CD4-positive, alpha-beta memory T cell (primary cell): ENCODE data around the gene SARS1. TPM values are rescaled to one million over a fixed set of nuclear protein-coding genes. Genes with fewer than 3 reads are reported as not detected.

ENCODE experiments used
- CTCF ChIA-PET: fragments of 350-600 bp; sonication (Branson Sonifier 250); formaldehyde crosslinking; loops from one replicate; lab custom pipeline; 2021; ENCODE audit warnings: inconsistent platforms; ENCODE audit not compliant: partially characterized antibody; lab: Charles Lee
- POLR2A ChIA-PET: fragments of 350-600 bp; sonication (Branson Sonifier 250); formaldehyde crosslinking; loops from one replicate; lab custom pipeline; 2021; ENCODE audit not compliant: partially characterized antibody; lab: Charles Lee
- DNase-seq, 5 donors: peaks; one replicate each; pipeline versions ENCODE4 v3.0.0 to v3.0.0-alpha.2; 2020 to 2022; ENCODE audit warnings: mixed read lengths in 1 of 5
- H3K27ac ChIP-seq: one replicate; pipeline ENCODE4 v1.7.0; 2013; ENCODE audit warnings: low read depth, low read length
- H3K27me3 ChIP-seq: 2 replicates; pipeline ENCODE4 v1.7.0; 2013; ENCODE audit warnings: mild to moderate bottlenecking, low read length, moderate library complexity; ENCODE audit not compliant: insufficient read depth
- H3K36me3 ChIP-seq: 2 replicates; pipeline ENCODE4 v1.7.0; 2013; ENCODE audit warnings: mild to moderate bottlenecking, low read length, moderate library complexity; ENCODE audit not compliant: insufficient read depth
- H3K4me1 ChIP-seq: 2 replicates; pipeline ENCODE4 v1.7.0; 2013; ENCODE audit warnings: mild to moderate bottlenecking, low read length, moderate library complexity; ENCODE audit not compliant: insufficient read depth
- H3K4me3 ChIP-seq, 2 donors: one replicate each; pipeline ENCODE4 v1.7.0; 2013; ENCODE audit warnings: low read length in 2 of 2, mild to moderate bottlenecking in 1 of 2
- H3K9me3 ChIP-seq, 2 donors: one replicate each; pipeline ENCODE4 v1.7.0; 2013; ENCODE audit warnings: low read length in 2 of 2, control low read depth in 1 of 2; ENCODE audit not compliant: control insufficient read depth in 1 of 2
- H3K27ac Mint-ChIP-seq, 7 donors: one replicate each; pipeline ENCODE4 v1.8.0; 2020 to 2021; ENCODE audit warnings: mixed read lengths in 7 of 7, mild to moderate bottlenecking in 6 of 7, inconsistent platforms in 3 of 7, moderate library complexity in 3 of 7
- H3K27me3 Mint-ChIP-seq, 2 donors: one replicate each; pipeline ENCODE4 v1.8.0; 2020 to 2021; ENCODE audit warnings: mixed read lengths in 2 of 2
- H3K36me3 Mint-ChIP-seq, 2 donors: one replicate each; pipeline ENCODE4 v1.8.0; 2020 to 2021; ENCODE audit warnings: mixed read lengths in 2 of 2, inconsistent platforms in 1 of 2, mild to moderate bottlenecking in 1 of 2
- H3K4me1 Mint-ChIP-seq, 4 donors: one replicate each; pipeline ENCODE4 v1.8.0; 2020 to 2021; ENCODE audit warnings: mixed read lengths in 4 of 4, mild to moderate bottlenecking in 1 of 4
- H3K4me3 Mint-ChIP-seq, 8 donors: one replicate each; pipeline ENCODE4 v1.8.0; 2020 to 2021; ENCODE audit warnings: mixed read lengths in 8 of 8, mild to moderate bottlenecking in 7 of 8, moderate library complexity in 6 of 8, inconsistent platforms in 3 of 8
- H3K9me3 Mint-ChIP-seq, 8 donors: one replicate each; pipeline ENCODE4 v1.8.0; 2020 to 2021; ENCODE audit warnings: mixed read lengths in 8 of 8, mild to moderate bottlenecking in 5 of 8, inconsistent platforms in 3 of 8, moderate library complexity in 1 of 8
- intact Hi-C: fragments of 100-400 bp; cut with micrococcal nuclease; formaldehyde crosslinking; loops from one replicate; pipeline ENCODE4 v1.15.1; 2023
- polyA plus RNA-seq, 2 donors: library from polyadenylated mRNA; unstranded; fragments of 300-500 nt; fragmentation: Illumina TruSeq; gene quantifications; one replicate each; pipeline ENCODE4 v1.2.3, GENCODE V29; 2021
- total RNA-seq, 2 experiments: library from RNA; stranded (reverse); gene quantifications; one replicate each; pipeline ENCODE4 v1.2.3, GENCODE V29; 2021

Gene SARS1
- total and polyA plus RNA-seq, 4 experiments from 2014 or later = 153 to 199 (median 184) TPM

- H3K27ac ChIP-seq = no peak overlapping the region
- peak in 1 of 5 donors; percentile 30 for DNase-seq
- ChIA-PET CTCF (interaction anchor here (0.6 to 2.1 kb wide), 5 partner anchors 11 to 279 kb away, joined by 3 to 6 read pairs (median 5); no protein-coding TSS in a partner anchor), POLR2A (interaction anchor here (0.8 to 1.4 kb wide), 2 partner anchors 13 to 231 kb away, joined by 3 to 5 read pairs; partner anchors contain the start of gene ATXN7L2)
- Mint-ChIP-seq H3K4me3 (peak overlapping the region in 1 of 8 donors; percentile 13), H3K27me3 (peaks cover 1 to 5% of the 10 kb centered on the region in 2 donors), H3K4me1 (peaks cover 8 to 18% (median 13%) of the 10 kb centered on the region in 4 donors), H3K36me3 (no peaks in the 10 kb centered on the region), H3K9me3 (peaks cover 0 to 2% (median 0%) of the 10 kb centered on the region in 8 donors), H3K27ac (no peak overlapping the region)
- intact Hi-C loops = no loop called here
- H3K4me3 ChIP-seq = no peak overlapping the region
- no peaks in the 10 kb centered on the region for H3K36me3 ChIP-seq
- H3K27me3 ChIP-seq = no peaks in the 10 kb centered on the region
- H3K9me3 ChIP-seq = no peaks in the 10 kb centered on the region
- peaks cover 22% of the 10 kb centered on the region for H3K4me1 ChIP-seq
Observed at GRCh38 chr1:109252893-109253802, 39.4 kb downstream of the SARS1 start.

DNA sequence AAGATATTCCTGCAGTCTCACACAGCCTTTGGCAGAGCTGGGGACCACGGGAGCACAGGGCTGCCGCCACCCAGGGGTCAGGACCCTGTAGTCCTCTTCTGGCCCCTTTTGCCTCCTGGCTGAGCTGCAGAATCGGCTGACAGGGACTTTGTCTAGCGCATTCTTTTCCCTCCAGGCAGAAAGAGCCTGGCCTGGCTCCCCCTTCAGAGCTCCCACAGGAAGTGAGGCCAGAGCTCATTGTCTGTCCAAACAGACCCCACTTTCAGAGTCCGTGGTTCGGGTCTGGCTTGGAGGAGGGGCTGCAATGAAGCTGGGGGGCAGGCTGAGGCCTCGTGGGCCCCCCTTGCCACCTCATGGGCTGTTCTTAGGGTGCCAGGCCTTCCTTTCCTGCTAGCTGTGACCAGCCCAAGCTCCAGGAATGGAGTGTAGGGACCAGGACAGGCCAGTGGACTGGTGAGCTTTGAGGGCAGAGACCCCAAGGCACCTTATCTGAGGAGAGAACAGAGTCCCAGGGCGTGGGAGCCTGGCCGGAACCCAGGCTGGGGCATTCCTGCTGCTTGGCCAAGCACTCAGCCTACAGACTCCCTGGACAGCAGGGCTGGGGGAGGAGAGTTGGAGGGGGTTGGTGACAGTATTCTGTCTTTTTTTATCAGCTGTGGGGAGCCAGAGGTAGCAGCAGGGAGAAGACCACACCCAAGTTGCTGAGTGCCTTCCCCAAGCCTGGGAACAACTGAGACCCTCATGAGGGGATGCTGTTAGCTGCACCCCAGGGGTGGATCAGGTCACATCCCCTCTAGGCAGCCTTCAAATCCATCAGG, 40.3 kb downstream of the SARS1 start:
- Mint-ChIP-seq H3K27ac (peak overlapping the region in 1 of 7 donors; percentile 61), H3K27me3 (peaks cover under 1 to 5% of the 10 kb centered on the region in 2 donors), H3K4me3 (no peak overlapping the region), H3K36me3 (no peaks in the 10 kb centered on the region), H3K9me3 (peaks cover 0 to 2% (median 0%) of the 10 kb centered on the region in 8 donors), H3K4me1 (peaks cover 7 to 16% (median 12%) of the 10 kb centered on the region in 4 donors)
- Histone ChIP-seq H3K27ac (no peak overlapping the region), H3K27me3 (no peaks in the 10 kb centered on the region), H3K36me3 (no peaks in the 10 kb centered on the region), H3K4me3 (no peak overlapping the region), H3K9me3 (no peaks in the 10 kb centered on the region), H3K4me1 (peaks cover 17% of the 10 kb centered on the region)
- ChIA-PET CTCF (interaction anchor here (0.6 to 2.1 kb wide), 4 partner anchors 10 to 278 kb away, joined by 3 to 6 read pairs (median 4); no protein-coding TSS in a partner anchor), POLR2A (interaction anchor here (0.8 to 1.4 kb wide), 2 partner anchors 14 to 230 kb away, joined by 3 to 5 read pairs; partner anchors contain the start of gene ATXN7L2)
- DNase-seq = no peak
- intact Hi-C loops = no loop called here

GRCh38 chr1:109254621-109255096, 40.9 kb downstream of the SARS1 start:
- ChIA-PET CTCF (interaction anchor here (1.3 to 2.1 kb wide), 3 partner anchors 9 to 278 kb away, joined by 4 to 6 read pairs (median 5); no protein-coding TSS in a partner anchor), POLR2A (interaction anchor here (1.4 kb wide), 1 partner anchor 15 kb away, joined by 5 read pairs; no protein-coding TSS in a partner anchor)
- H3K27ac Mint-ChIP-seq = peak overlapping the region in 1 of 7 donors; percentile 61
- H3K27me3 Mint-ChIP-seq = peaks cover 0 to 2% of the 10 kb centered on the region in 2 donors
- H3K36me3 Mint-ChIP-seq = no peaks in the 10 kb centered on the region
- H3K9me3 Mint-ChIP-seq = peaks cover 0 to 2% (median 0%) of the 10 kb centered on the region in 8 donors
- Histone ChIP-seq H3K27me3 (no peaks in the 10 kb centered on the region), H3K9me3 (no peaks in the 10 kb centered on the region), H3K27ac (no peak overlapping the region), H3K4me1 (peaks cover 14% of the 10 kb centered on the region), H3K4me3 (no peak overlapping the region), H3K36me3 (no peaks in the 10 kb centered on the region)
- no peak overlapping the region for H3K4me3 Mint-ChIP-seq
- DNase-seq = no peak
- H3K4me1 Mint-ChIP-seq = peaks cover 4 to 13% (median 9%) of the 10 kb centered on the region in 4 donors
- intact Hi-C loops = no loop called here

DNA sequence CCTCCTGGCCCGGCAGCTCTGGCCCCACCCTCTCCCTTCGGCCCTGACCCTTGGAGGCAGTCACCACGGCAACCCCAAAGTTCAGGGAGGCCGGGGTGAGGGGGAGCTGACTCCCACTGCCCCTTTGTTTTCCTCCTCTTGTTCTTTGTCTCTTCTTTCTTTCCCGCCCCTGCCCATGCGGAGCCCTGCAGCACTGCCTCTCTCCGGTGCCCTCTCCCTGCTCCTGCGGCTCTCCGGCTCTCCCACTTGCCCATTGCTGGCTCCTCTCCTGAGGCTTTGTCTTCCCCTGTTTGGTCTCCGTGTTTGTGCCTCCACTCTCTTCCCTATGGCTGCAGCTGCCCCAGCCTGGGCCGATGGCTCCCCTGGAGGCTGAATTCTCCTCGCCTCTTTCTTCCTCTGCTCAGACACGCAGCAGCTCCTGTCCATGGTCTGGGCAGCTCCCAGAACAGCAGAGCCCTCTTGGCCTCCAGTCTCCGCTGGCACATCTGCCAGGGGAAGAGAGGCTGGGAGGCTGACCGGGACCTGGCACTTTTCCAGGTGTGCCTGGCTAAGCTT, 41.5 kb downstream of the SARS1 start:
- peaks cover 0 to 3% (median 0%) of the 10 kb centered on the region in 8 donors for H3K9me3 Mint-ChIP-seq
- no peak overlapping the region for H3K4me3 Mint-ChIP-seq
- H3K27me3 ChIP-seq = no peaks in the 10 kb centered on the region
- no peaks in the 10 kb centered on the region for H3K36me3 ChIP-seq
- H3K27ac ChIP-seq = no peak overlapping the region
- H3K4me1 Mint-ChIP-seq = peaks cover 4 to 13% (median 9%) of the 10 kb centered on the region in 4 donors
- no peak overlapping the region for H3K27ac Mint-ChIP-seq
- peaks cover 12% of the 10 kb centered on the region for H3K4me1 ChIP-seq
- no peak for DNase-seq
- POLR2A ChIA-PET = no interaction called here
- no peak overlapping the region for H3K4me3 ChIP-seq
- H3K36me3 Mint-ChIP-seq = no peaks in the 10 kb centered on the region
- CTCF ChIA-PET = interaction anchor here (2.1 kb wide), 1 partner anchor 9 kb away, joined by 6 read pairs; no protein-coding TSS in a partner anchor
- intact Hi-C loops = no loop called here
- H3K9me3 ChIP-seq = no peaks in the 10 kb centered on the region
- peaks cover 0 to 2% of the 10 kb centered on the region in 2 donors for H3K27me3 Mint-ChIP-seq

- no peaks in the 10 kb centered on the region for H3K27me3 ChIP-seq
- Mint-ChIP-seq H3K27me3 (peaks cover 0 to 2% of the 10 kb centered on the region in 2 donors), H3K9me3 (peaks cover 0 to 3% (median 0%) of the 10 kb centered on the region in 8 donors), H3K4me1 (peaks cover 3 to 13% (median 9%) of the 10 kb centered on the region in 4 donors), H3K27ac (peak overlapping the region in 1 of 7 donors; percentile 20), H3K4me3 (no peak overlapping the region), H3K36me3 (no peaks in the 10 kb centered on the region)
- H3K4me3 ChIP-seq = no peak overlapping the region
- no peak overlapping the region for H3K27ac ChIP-seq
- intact Hi-C loops = no loop called here
- H3K36me3 ChIP-seq = no peaks in the 10 kb centered on the region
- POLR2A ChIA-PET = no interaction called here
- CTCF ChIA-PET = no interaction called here
- peaks cover 7% of the 10 kb centered on the region for H3K4me1 ChIP-seq
- no peak for DNase-seq
- no peaks in the 10 kb centered on the region for H3K9me3 ChIP-seq
Observed at GRCh38 chr1:109255678-109256077, 42.0 kb downstream of the SARS1 start.

- Mint-ChIP-seq H3K27ac (peak overlapping the region in 1 of 7 donors; percentile 59), H3K4me3 (no peak overlapping the region), H3K36me3 (no peaks in the 10 kb centered on the region), H3K4me1 (peaks cover 2 to 13% (median 9%) of the 10 kb centered on the region in 4 donors), H3K9me3 (peaks cover 0 to 3% (median 0%) of the 10 kb centered on the region in 8 donors), H3K27me3 (no peaks in the 10 kb centered on the region)
- CTCF ChIA-PET = interaction anchor here (2.0 kb wide), 1 partner anchor 17 kb away, joined by 5 read pairs; no protein-coding TSS in a partner anchor
- Histone ChIP-seq H3K36me3 (no peaks in the 10 kb centered on the region), H3K27ac (no peak overlapping the region), H3K9me3 (no peaks in the 10 kb centered on the region), H3K4me1 (peaks cover 6% of the 10 kb centered on the region), H3K27me3 (no peaks in the 10 kb centered on the region), H3K4me3 (no peak overlapping the region)
- POLR2A ChIA-PET = no interaction called here
- intact Hi-C loops = no loop called here
- DNase-seq = no peak
Observed at GRCh38 chr1:109256085-109256484, 42.4 kb downstream of the SARS1 start.
